Endothelial cell of umbilical vein (primary cell): Measurements from ENCODE around the gene TBCC. TPM values are rescaled to one million over a fixed set of nuclear protein-coding genes. Genes with fewer than 3 reads are reported as not detected.

Experiments used
- BruUV-seq: library from RNA; stranded (reverse); fragments of 400-500 nt; replicated peaks from 2 replicates; lab custom pipeline; 2021; lab: Mats Ljungman, UMichigan
- CTCF ChIA-PET: fragments of 300-600, 350-600 bp; sonication (Branson Sonifier 250); formaldehyde crosslinking; loops from one replicate; lab custom pipeline; 2021; ENCODE audit warnings: antibody characterized with exemption, inconsistent platforms; lab: Charles Lee
- POLR2A ChIA-PET: fragments of 300-600, 350-600 bp; sonication (Branson Sonifier 250); formaldehyde crosslinking; loops from one replicate; lab custom pipeline; 2021; ENCODE audit warnings: antibody characterized with exemption, inconsistent platforms; lab: Charles Lee
- DNase-seq: peaks from one replicate; pipeline ENCODE4 v3.0.0-alpha.2; 2011; ENCODE audit warnings: low read depth, low spot score
- FAIRE-seq: peaks from 2 replicates; lab custom pipeline; 2011; peaks lifted over from hg19 to GRCh38; lab: Jason Lieb, UNC
- H2AFZ ChIP-seq: 2 replicates; pipeline ENCODE4 v1.6.0; 2012; ENCODE audit warnings: low read depth, low read length, control low read depth, inconsistent platforms
- H3K27ac ChIP-seq: 2 replicates; pipeline ENCODE4 v1.5.1; 2011; ENCODE audit warnings: low read depth, mild to moderate bottlenecking, control low read depth, low read length, moderate library complexity; ENCODE audit not compliant: insufficient read depth
- H3K27me3 ChIP-seq, 2 experiments: 2 replicates each; pipeline versions ENCODE4 v1.6.0 to v1.6.1; 2011; ENCODE audit warnings: low read length in 2 of 2, mixed read lengths in 1 of 2; ENCODE audit not compliant: control insufficient read depth in 2 of 2, insufficient read depth in 2 of 2
- H3K36me3 ChIP-seq, 2 experiments: 2 replicates in 1 of 2; 3 replicates in 1 of 2; pipeline ENCODE4 v1.5.1; 2011; ENCODE audit warnings: low read length in 2 of 2, mild to moderate bottlenecking in 1 of 2, moderate library complexity in 1 of 2; ENCODE audit not compliant: control insufficient read depth in 2 of 2, insufficient read depth in 2 of 2; ENCODE audit errors: extremely low read depth in 1 of 2
- H3K4me1 ChIP-seq: 3 replicates; pipeline ENCODE4 v1.5.1; 2011; ENCODE audit warnings: mild to moderate bottlenecking, low read length; ENCODE audit not compliant: control insufficient read depth, insufficient read depth; ENCODE audit errors: extremely low read depth
- H3K4me2 ChIP-seq: 2 replicates; pipeline ENCODE4 v1.6.1; 2011; ENCODE audit warnings: low read length, control low read depth, mixed read lengths; ENCODE audit not compliant: insufficient read depth
- H3K4me3 ChIP-seq, 3 experiments: fragments of 200-600 bp in 1 of 3; sonication (generic), shearing (Covaris generic) in 1 of 3; replicated peaks in 1 of 3; 2 replicates each; pipeline ENCODE4 v1.5.1; 2011 to 2016; ENCODE audit warnings: control low read depth in 3 of 3, low read length in 3 of 3, mild to moderate bottlenecking in 2 of 3, inconsistent platforms in 1 of 3, low read depth in 1 of 3, moderate library complexity in 1 of 3; ENCODE audit not compliant: insufficient read depth in 1 of 3
- H3K79me2 ChIP-seq: 2 replicates; pipeline ENCODE4 v1.6.0; 2012; ENCODE audit warnings: low read length, inconsistent platforms; ENCODE audit not compliant: control insufficient read depth, insufficient read depth
- H3K9ac ChIP-seq: replicated peaks from 2 replicates; pipeline ENCODE3; 2011; ENCODE audit warnings: low read length, control low read depth; ENCODE audit not compliant: insufficient read depth; ENCODE audit errors: extremely low read depth
- H3K9me1 ChIP-seq: replicated peaks from 3 replicates; pipeline ENCODE4 v1.6.0; 2011; ENCODE audit warnings: mild to moderate bottlenecking, low read length; ENCODE audit not compliant: control insufficient read depth, insufficient read depth; ENCODE audit errors: extremely low read depth
- H3K9me3 ChIP-seq: replicated peaks from 2 replicates; pipeline ENCODE4 v1.5.1; 2012; ENCODE audit warnings: low read length, inconsistent platforms; ENCODE audit not compliant: control insufficient read depth, insufficient read depth
- H4K20me1 ChIP-seq: replicated peaks from 2 replicates; pipeline ENCODE3; 2011; ENCODE audit warnings: mild to moderate bottlenecking, low read length; ENCODE audit not compliant: control insufficient read depth, insufficient read depth; ENCODE audit errors: extremely low read depth
- CTCF ChIP-seq, 2 donors: IDR thresholded peaks; 1 replicate in 1 of 2; 2 replicates in 1 of 2; pipeline ENCODE4 v1.5.1; 2011; ENCODE audit warnings: low read length in 2 of 2, mild to moderate bottlenecking in 2 of 2, moderate library complexity in 2 of 2, control low read depth in 1 of 2, inconsistent platforms in 1 of 2, low read depth in 1 of 2; ENCODE audit not compliant: insufficient read depth in 1 of 2; ENCODE audit errors: extremely low read depth in 1 of 2
- EZH2 ChIP-seq: IDR thresholded peaks from 2 replicates; pipeline ENCODE4 v1.6.1; 2012; ENCODE audit warnings: borderline replicate concordance, low read depth, mild to moderate bottlenecking, moderate library complexity, low read length, inconsistent platforms; ENCODE audit not compliant: severe bottlenecking
- FOS ChIP-seq: IDR thresholded peaks from 2 replicates; pipeline ENCODE4 v1.6.1; 2011; ENCODE audit warnings: mild to moderate bottlenecking, low read length, moderate library complexity, borderline replicate concordance; ENCODE audit not compliant: insufficient read depth
- GATA2 ChIP-seq: IDR thresholded peaks from 2 replicates; pipeline ENCODE4 v1.7.0; 2011; ENCODE audit warnings: low read depth, mild to moderate bottlenecking, moderate library complexity, mixed read lengths, low read length; ENCODE audit not compliant: insufficient read length, insufficient read depth
- JUN ChIP-seq: IDR thresholded peaks from 2 replicates; pipeline ENCODE4 v1.6.1; 2011; ENCODE audit warnings: borderline replicate concordance, low read depth; ENCODE audit not compliant: insufficient read length, insufficient read depth
- MAX ChIP-seq: IDR thresholded peaks from 2 replicates; pipeline ENCODE4 v1.6.1; 2011; ENCODE audit not compliant: insufficient read depth, insufficient read length
- POLR2A ChIP-seq: IDR thresholded peaks from 2 replicates; pipeline ENCODE4 v1.6.1; 2012; ENCODE audit warnings: low read depth, mild to moderate bottlenecking, control low read depth, low read length
- dilution Hi-C: fragments of 300-500 bp; cut with MboI; formaldehyde crosslinking; loops from one replicate; pipeline ENCODE4 v1.15.0; 2019; ENCODE audit warnings: low sequenced_read_pairs; ENCODE audit not compliant: extremely low pct_ligation_motif_present
- intact Hi-C: fragments of 100-400 bp; cut with micrococcal nuclease; formaldehyde crosslinking; loops from one replicate; pipeline ENCODE4 v1.10.0; 2022
- polyA plus RNA-seq, 4 experiments: library from polyadenylated mRNA; depleted of rRNA in 3 of 4; stranded (reverse) in 3 of 4; unstranded in 1 of 4; fragments of >200 nt; gene quantifications; 2 replicates each; pipeline versions ENCODE4 v1.2.1 to v1.2.3, GENCODE V29; 2011 to 2012; ENCODE audit warnings: missing spikeins in 1 of 4
- total RNA-seq: library from RNA; stranded (reverse); gene quantifications from 2 replicates; pipeline ENCODE4 v1.2.3, GENCODE V29; 2021

TBCC gene
- total and polyA plus RNA-seq, 2 donors (not counting 3 experiments of a cell fraction or from before 2014, with no cell fraction given), result 15.9 to 19.1 TPM

- H3K9me1 ChIP-seq, result no peaks in the 10 kb centered on the region
- dilution Hi-C loops, result no loop called here
- DNase-seq (no peak), FAIRE-seq (no peak)
- TF ChIP-seq EZH2 (no peak), POLR2A (no peak), JUN (no peak), CTCF (IDR thresholded peaks at IDR 0.05; ENCODE audit: extremely low read depth in 1 of 2, insufficient read depth in 1 of 2, low read depth in 1 of 2, low read length in 2 of 2) (no peak), GATA2 (no peak), FOS (no peak), MAX (no peak)
- no peaks in the 10 kb centered on the region for H3K79me2 ChIP-seq
- no peak overlapping the region for H2AFZ ChIP-seq
- intact Hi-C loops, result loop anchor here (5.0 kb wide), 2 partner anchors 73 to 168 kb away; no protein-coding TSS in a partner anchor
- BruUV-seq, result no TSS peak
- no peak overlapping the region for H3K9ac ChIP-seq
- H3K4me2 ChIP-seq, result no peak overlapping the region
- H3K9me3 ChIP-seq, result no peaks in the 10 kb centered on the region
- no peak overlapping the region for H3K4me3 ChIP-seq
- H3K27ac ChIP-seq, result no peak overlapping the region
- H3K4me1 ChIP-seq, result peaks cover 11% of the 10 kb centered on the region
- POLR2A ChIA-PET, result interaction anchor here (0.6 to 0.7 kb wide), 2 partner anchors 16 to 46 kb away, joined by 5 to 13 read pairs; partner anchors contain the start of gene TBCC
- no peaks in the 10 kb centered on the region for H4K20me1 ChIP-seq
- H3K36me3 ChIP-seq, result no peaks in the 10 kb centered on the region
- CTCF ChIA-PET, result interaction anchor here (1.1 to 1.6 kb wide), 5 partner anchors 11 to 68 kb away, joined by 4 to 8 read pairs (median 5); no protein-coding TSS in a partner anchor
- no peaks in the 10 kb centered on the region for H3K27me3 ChIP-seq
Observed at GRCh38 chr6:42729731-42730130, 16.2 kb downstream of the TBCC start.
